HG02938 (cell line): ENCODE measurements around the gene HMGN4.

Source experiments
- ATAC-seq: cut with Tn5 transposase; IDR thresholded peaks from one replicate; pipeline ENCODE4 v1.9.1; 2021; ENCODE audit warnings: mild to moderate bottlenecking, moderate library complexity; ENCODE audit not compliant: unreplicated experiment

HMGN4 gene

GRCh38 chr6:26576407-26576843 is 38.3 kb downstream of the HMGN4 start:
- no peak for ATAC-seq

- ATAC-seq, result no peak
These were observed 39.0 kb downstream of the HMGN4 start for GRCh38 chr6:26576929-26577719.

- ATAC-seq, result no peak
These were observed 39.5 kb downstream of the HMGN4 start for GRCh38 chr6:26577720-26578072.

GRCh38 chr6:26578279-26578678 is 40.1 kb downstream of the HMGN4 start:
- ATAC-seq, result no peak

- no peak for ATAC-seq
These were observed 40.6 kb downstream of the HMGN4 start for GRCh38 chr6:26578741-26579140.

- ATAC-seq, result no peak
These were observed 43.2 kb downstream of the HMGN4 start for GRCh38 chr6:26581164-26581915.

GRCh38 chr6:26588965-26589364 is 50.8 kb downstream of the HMGN4 start:
- no peak for ATAC-seq

- no peak for ATAC-seq
These were observed 54.5 kb downstream of the HMGN4 start for GRCh38 chr6:26592649-26593048.

- no peak for ATAC-seq
These were observed 55.3 kb downstream of the HMGN4 start for GRCh38 chr6:26593278-26594130.

GRCh38 chr6:26594131-26594498 is 55.9 kb downstream of the HMGN4 start:
- no peak for ATAC-seq

- no peak for ATAC-seq
These were observed 56.8 kb downstream of the HMGN4 start for GRCh38 chr6:26594730-26595632.

GRCh38 chr6:26595669-26596269 is 57.6 kb downstream of the HMGN4 start:
- no peak for ATAC-seq
